Duodenal mucosa (tissue), 2 donors: ENCODE measurements around the gene ARHGEF18.
"Not testable (repeated sequence)": the region's sequence is repeated elsewhere in the genome, so short reads cannot be mapped to it uniquely, and the experiment has no call there.

Experiments used
- H3K27ac ChIP-seq: one replicate; pipeline ENCODE4 v1.7.0; 2013; ENCODE audit warnings: low read depth, low read length
- H3K27me3 ChIP-seq, 2 donors: one replicate each; pipeline ENCODE4 v1.7.0; 2013; ENCODE audit warnings: low read length in 2 of 2, control low read depth in 1 of 2; ENCODE audit not compliant: insufficient read depth in 2 of 2, control insufficient read depth in 1 of 2
- H3K36me3 ChIP-seq, 2 donors: one replicate each; pipeline ENCODE4 v1.7.0; 2013; ENCODE audit warnings: low read length in 2 of 2, control low read depth in 1 of 2; ENCODE audit not compliant: insufficient read depth in 2 of 2, control insufficient read depth in 1 of 2
- H3K4me1 ChIP-seq, 2 donors: one replicate each; pipeline ENCODE4 v1.7.0; 2013; ENCODE audit warnings: low read length in 2 of 2, control low read depth in 1 of 2; ENCODE audit not compliant: insufficient read depth in 2 of 2, control insufficient read depth in 1 of 2
- H3K4me3 ChIP-seq, 2 donors: one replicate each; pipeline ENCODE4 v1.7.0; 2013; ENCODE audit warnings: low read length in 2 of 2, low read depth in 1 of 2
- H3K9ac ChIP-seq, 2 donors: one replicate each; pipeline ENCODE4 v1.7.0; 2013; ENCODE audit warnings: low read length in 2 of 2, low read depth in 1 of 2
- H3K9me3 ChIP-seq, 2 donors: one replicate each; pipeline ENCODE4 v1.7.0; 2013; ENCODE audit warnings: low read length in 2 of 2, control low read depth in 1 of 2; ENCODE audit not compliant: control insufficient read depth in 1 of 2

ARHGEF18 gene

DNA sequence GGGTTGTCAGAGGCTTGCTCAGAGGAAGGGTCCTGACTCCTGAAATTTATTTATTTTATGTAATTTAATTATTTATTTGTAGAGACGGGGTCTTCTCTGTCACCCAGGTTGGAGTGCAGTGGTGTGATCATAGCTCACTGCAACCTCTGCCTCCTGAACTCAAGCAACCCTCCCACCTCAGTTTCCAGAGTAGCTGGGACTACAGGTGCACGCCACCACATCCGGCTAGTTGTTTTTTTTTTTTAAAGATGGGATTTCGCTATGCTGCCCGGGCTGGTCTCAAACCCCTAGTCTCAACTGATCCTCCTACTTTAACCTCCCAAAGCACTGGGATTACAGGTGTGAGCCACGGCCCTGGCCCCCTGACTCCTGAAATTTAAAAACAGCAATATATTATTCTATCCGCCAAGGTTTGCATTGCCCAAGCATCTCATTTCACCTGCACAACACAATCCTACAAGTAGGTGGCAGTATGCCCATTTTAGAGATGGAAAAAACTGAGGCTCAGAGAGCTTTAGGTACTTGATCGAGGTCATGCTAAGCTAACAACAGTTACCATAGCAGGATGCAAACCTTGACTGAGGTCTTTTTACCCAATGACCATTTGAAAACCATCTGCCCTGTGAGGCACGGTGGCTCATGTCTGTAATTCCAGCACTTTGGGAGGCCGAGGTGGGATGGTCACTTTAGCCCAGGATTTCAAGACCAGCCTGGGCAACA, 18.1 kb downstream of the ARHGEF18 start:
- H3K9ac ChIP-seq, result no peak overlapping the region

DNA sequence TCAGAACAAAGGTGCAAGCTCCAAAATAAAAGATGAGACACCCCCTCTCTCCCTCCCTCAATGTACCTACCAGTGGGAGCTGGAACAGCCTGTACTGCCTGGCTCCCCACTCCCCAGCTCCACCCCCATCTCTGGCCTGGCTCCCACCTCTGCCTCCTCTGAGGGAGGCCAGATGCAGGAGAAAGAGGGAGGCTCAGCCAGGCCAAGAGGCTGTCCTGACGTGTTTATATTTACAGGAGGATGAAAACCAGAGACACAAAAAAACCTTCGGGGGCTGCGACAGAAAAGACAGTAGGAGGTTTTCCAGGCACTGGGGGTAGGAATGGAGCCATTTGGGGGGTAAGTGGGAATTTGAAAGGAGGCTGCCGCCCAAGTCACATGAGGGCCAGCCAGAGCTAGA, 19.7 kb downstream of the ARHGEF18 start:
- H3K27ac ChIP-seq, result no peak overlapping the region
- no peak overlapping the region for H3K9ac ChIP-seq
- H3K4me3 ChIP-seq, result no peak overlapping the region
- H3K27me3 ChIP-seq, result no peaks in the 10 kb centered on the region
- no peaks in the 10 kb centered on the region for H3K9me3 ChIP-seq
- H3K4me1 ChIP-seq, result no peaks in the 10 kb centered on the region
- H3K36me3 ChIP-seq, result no peaks in the 10 kb centered on the region

More for the DNA sequence above, 18.1 kb downstream of the ARHGEF18 start:
- Histone ChIP-seq H3K9me3 (no peaks in the 10 kb centered on the region), H3K27ac (no peak overlapping the region), H3K4me1 (no peaks in the 10 kb centered on the region), H3K27me3 (no peaks in the 10 kb centered on the region), H3K4me3 (no peak overlapping the region), H3K36me3 (no peaks in the 10 kb centered on the region)

DNA sequence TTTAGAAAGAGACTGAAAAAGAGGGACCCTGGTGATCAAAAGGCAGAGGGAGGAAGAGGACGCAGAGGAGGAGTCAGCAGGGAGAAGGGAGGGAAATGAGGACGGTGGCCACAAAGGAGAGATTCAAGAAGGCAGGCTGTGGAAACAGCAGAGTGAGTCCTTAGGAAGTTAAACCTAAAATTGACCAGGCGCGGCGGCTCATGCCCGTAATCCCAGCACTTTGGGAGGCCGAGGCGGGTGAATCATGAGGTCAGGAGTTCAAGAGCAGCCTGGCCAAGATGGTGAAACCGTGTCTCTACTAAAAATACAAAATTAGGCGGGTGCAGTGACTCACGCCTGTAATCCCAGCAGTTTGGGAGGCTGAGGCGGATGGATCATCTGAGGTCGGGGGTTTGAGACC, 20.1 kb downstream of the ARHGEF18 start:
- not testable (repeated sequence) for H3K27ac ChIP-seq, H3K36me3 ChIP-seq, H3K4me1 ChIP-seq, H3K27me3 ChIP-seq, H3K9ac ChIP-seq, H3K4me3 ChIP-seq, H3K9me3 ChIP-seq

DNA sequence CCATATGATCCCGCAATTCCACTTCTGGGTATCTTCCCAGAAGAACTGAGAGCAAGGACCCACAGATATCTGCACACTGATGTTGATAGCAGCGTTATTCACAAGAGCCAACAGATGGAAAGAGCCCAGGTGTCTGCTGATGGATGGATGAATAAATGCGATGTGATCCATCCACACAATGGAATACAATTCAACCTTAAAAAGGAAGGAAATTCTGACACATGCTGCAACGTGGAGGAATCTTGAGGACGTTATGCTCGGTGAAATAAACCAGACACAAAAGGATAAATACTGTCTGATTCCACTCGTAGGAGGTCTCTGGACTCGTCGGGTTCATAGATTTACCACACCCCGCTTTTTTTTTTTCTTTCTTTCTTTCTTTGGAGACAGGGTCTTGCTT, 21.8 kb downstream of the ARHGEF18 start:
- Histone ChIP-seq H3K9ac (no peak overlapping the region), H3K4me3 (no peak overlapping the region), H3K27me3 (no peaks in the 10 kb centered on the region), H3K36me3 (no peaks in the 10 kb centered on the region), H3K9me3 (no peaks in the 10 kb centered on the region), H3K27ac (no peak overlapping the region), H3K4me1 (no peaks in the 10 kb centered on the region)

DNA sequence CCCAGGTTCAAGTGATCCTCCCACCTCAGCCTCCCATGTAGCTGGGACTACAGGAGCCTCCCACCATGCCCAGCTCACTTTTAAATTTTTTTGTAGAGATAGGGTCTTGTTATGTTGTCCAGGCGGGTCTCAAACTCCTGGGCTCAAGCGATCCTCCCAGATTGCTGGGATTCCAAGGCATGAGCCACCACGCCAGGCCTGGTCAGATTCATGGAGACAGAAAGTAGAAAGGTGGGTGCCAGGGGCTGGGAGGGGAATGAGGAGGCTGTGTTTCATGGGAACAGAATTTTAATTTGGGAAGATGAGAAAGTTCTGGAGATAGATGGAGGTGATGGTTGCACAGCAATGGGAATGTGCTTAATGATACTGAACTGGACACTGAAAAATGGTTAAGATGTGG, 22.3 kb downstream of the ARHGEF18 start:
- no peaks in the 10 kb centered on the region for H3K4me1 ChIP-seq
- no peaks in the 10 kb centered on the region for H3K27me3 ChIP-seq
- no peak overlapping the region for H3K4me3 ChIP-seq
- no peak overlapping the region for H3K27ac ChIP-seq
- no peaks in the 10 kb centered on the region for H3K36me3 ChIP-seq
- H3K9me3 ChIP-seq, result no peaks in the 10 kb centered on the region
- no peak overlapping the region for H3K9ac ChIP-seq

DNA sequence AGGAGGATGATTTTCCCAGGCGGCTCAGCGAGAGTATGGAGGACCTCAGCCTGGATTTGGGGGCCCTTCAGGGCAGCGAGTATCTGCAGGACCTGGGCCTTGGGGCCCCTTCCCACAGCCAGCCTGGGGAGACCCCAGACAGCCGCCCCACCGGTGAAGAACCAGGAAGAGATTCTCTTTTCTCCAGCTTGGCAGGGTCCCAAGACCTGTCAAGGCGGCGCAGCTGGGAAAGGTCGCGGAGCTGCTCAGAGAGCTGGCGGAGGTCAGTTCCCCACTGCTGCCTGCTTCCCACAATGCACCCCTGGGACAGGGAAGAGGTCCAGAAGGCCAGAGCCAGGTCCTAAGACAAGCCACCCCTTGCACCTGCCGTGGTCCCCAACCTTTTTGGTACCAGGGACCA, 24.1 kb downstream of the ARHGEF18 start:
- Histone ChIP-seq H3K27ac (no peak overlapping the region), H3K4me1 (no peaks in the 10 kb centered on the region), H3K9ac (no peak overlapping the region), H3K27me3 (no peaks in the 10 kb centered on the region), H3K9me3 (no peaks in the 10 kb centered on the region), H3K4me3 (no peak overlapping the region), H3K36me3 (no peaks in the 10 kb centered on the region)

DNA sequence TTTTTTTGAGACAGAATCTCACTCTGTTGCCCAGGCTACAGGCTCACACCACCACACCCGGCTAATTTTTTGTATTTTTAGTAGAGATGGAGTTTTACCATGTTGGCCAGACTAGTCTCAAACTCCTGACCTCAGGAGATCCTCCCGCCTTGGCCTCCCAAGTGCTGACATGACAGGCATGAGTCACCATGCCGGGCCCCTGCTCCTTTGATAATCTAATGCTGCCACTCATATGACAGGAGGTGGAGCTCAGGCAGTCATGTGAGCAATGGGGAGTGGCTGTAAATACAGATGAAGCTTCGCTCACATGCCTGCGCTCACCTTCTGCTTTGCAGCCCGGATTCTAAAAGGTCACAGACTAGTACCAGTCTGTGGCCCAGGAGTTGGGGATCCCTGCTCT, 25.1 kb downstream of the ARHGEF18 start:
- no peaks in the 10 kb centered on the region for H3K36me3 ChIP-seq
- H3K27me3 ChIP-seq, result no peaks in the 10 kb centered on the region
- H3K9ac ChIP-seq, result no peak overlapping the region
- H3K9me3 ChIP-seq, result no peaks in the 10 kb centered on the region
- no peak overlapping the region for H3K4me3 ChIP-seq
- H3K4me1 ChIP-seq, result no peaks in the 10 kb centered on the region
- no peak overlapping the region for H3K27ac ChIP-seq

DNA sequence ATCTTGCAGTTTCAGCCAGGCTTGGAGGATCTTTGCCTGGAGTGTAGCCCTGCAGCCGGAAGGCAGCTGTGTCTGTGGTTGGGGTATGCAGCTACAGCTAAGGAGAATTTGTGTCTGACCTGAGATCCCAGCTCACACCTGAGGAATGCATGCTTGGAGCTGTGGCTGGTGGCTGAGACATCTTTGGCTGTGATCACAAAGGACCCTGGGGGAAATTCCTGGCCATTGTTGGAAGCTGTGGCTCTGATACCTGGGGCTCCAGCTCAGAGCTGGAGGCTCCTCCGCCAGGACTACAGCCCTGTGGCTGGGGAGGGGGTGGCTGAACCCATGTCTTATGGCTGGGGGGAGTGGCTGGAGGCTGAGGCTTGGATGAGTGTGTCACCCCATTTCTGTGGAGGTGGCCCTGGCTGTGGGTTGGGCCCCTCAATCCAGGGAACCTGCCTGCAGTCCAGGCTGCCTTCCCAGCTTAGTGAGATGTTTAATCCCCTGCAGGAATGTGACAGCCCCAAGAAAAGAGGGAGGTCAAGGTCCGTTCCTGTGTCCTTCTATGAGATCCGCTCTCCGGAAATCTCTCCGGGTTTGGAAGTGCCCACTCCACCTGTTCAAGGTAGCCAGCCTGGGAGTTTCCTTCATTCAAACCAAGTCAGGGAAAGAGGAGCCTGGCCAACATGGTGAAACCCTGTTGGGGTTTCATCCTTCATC, 27.6 kb downstream of the ARHGEF18 start:
- Histone ChIP-seq H3K9me3 (no peaks in the 10 kb centered on the region), H3K27me3 (no peaks in the 10 kb centered on the region), H3K4me1 (no peaks in the 10 kb centered on the region), H3K4me3 (no peak overlapping the region), H3K36me3 (no peaks in the 10 kb centered on the region), H3K27ac (no peak overlapping the region), H3K9ac (no peak overlapping the region)

DNA sequence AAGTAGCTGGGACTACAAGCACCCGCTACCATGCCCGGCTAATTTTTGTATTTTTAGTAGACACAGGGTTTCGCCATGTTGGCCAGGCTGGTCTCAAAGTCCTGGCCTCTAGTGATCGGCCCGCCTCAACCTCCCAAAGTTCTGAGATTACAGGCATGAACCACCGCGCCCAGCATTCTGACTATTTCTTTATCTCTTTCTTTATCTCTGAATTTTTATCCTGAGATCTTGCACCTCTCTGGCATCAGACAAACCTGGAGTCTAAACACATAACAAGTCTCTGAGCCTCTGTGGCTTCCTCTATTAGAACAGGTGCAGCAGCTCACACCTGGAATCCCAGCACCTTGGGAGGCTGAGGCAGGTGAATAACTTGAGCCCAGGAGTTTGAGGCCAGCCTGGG, 28.5 kb downstream of the ARHGEF18 start:
- Histone ChIP-seq H3K4me3 (no peak overlapping the region), H3K27me3 (no peaks in the 10 kb centered on the region), H3K9me3 (no peaks in the 10 kb centered on the region), H3K36me3 (no peaks in the 10 kb centered on the region), H3K27ac (no peak overlapping the region), H3K9ac (no peak overlapping the region), H3K4me1 (no peaks in the 10 kb centered on the region)

DNA sequence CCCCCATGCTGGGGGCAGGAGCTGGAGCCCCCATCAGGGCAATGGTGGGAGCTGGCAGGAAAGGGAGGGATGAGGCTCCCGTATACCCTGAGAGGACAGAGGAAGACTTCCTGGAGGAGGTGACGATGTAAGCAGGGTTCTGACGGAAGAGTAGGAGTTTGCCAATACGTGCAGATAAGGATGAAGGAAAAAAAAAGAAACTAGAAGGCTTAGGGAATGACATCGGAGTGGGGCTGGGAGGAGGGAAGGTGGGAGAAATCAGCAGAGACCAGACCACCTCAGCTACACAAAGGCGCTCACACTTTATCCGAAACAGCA, 32.3 kb downstream of the ARHGEF18 start:
- no peak overlapping the region for H3K4me3 ChIP-seq
- no peaks in the 10 kb centered on the region for H3K27me3 ChIP-seq
- no peaks in the 10 kb centered on the region for H3K4me1 ChIP-seq
- H3K27ac ChIP-seq, result no peak overlapping the region
- H3K9ac ChIP-seq, result no peak overlapping the region
- no peaks in the 10 kb centered on the region for H3K36me3 ChIP-seq
- H3K9me3 ChIP-seq, result no peaks in the 10 kb centered on the region
